Measurements from ENCODE around the gene TRIP10. TPM values are rescaled to one million over a fixed set of nuclear protein-coding genes. Genes with fewer than 3 reads are reported as not detected.

The TRIP10 gene
- polyA plus RNA-seq, 1 experiment: 51.5 TPM

GRCh38 chr19:6721773-6722172, 17.7 kb upstream of the TRIP10 start:
- DNase-seq (ENCODE audit: low read depth): no peak
- no peaks in the 10 kb centered on the region for H3K27me3 ChIP-seq (ENCODE audit: control insufficient read depth, insufficient read depth, low read length)
- ChIA-PET CTCF (no interaction called here), POLR2A (no interaction called here)
- H3K36me3 ChIP-seq (ENCODE audit: control insufficient read depth, insufficient read depth, low read length): no peaks in the 10 kb centered on the region
- no peak for TF ChIP-seq CTCF (IDR thresholded peaks at IDR 0.05; ENCODE audit: insufficient read depth, low read depth, low read length)
- H3K4me3 ChIP-seq (ENCODE audit: low read depth, low read length): no peak overlapping the region

GRCh38 chr19:6723108-6723618, 16.3 kb upstream of the TRIP10 start:
- CTCF ChIA-PET: no interaction called here
- Histone ChIP-seq H3K27me3 (ENCODE audit: control insufficient read depth, insufficient read depth, low read length) (no peaks in the 10 kb centered on the region), H3K36me3 (ENCODE audit: control insufficient read depth, insufficient read depth, low read length) (no peaks in the 10 kb centered on the region), H3K4me3 (ENCODE audit: low read depth, low read length) (no peak overlapping the region)
- TF ChIP-seq CTCF (IDR thresholded peaks at IDR 0.05; ENCODE audit: insufficient read depth, low read depth, low read length): no peak
- POLR2A ChIA-PET: no interaction called here
- no peak for DNase-seq (ENCODE audit: low read depth)

- Histone ChIP-seq H3K36me3 (ENCODE audit: control insufficient read depth, insufficient read depth, low read length) (no peaks in the 10 kb centered on the region), H3K27me3 (ENCODE audit: control insufficient read depth, insufficient read depth, low read length) (no peaks in the 10 kb centered on the region), H3K4me3 (ENCODE audit: low read depth, low read length) (no peak overlapping the region)
- no peak for DNase-seq (ENCODE audit: low read depth)
- CTCF ChIA-PET: no interaction called here
- TF ChIP-seq CTCF (IDR thresholded peaks at IDR 0.05; ENCODE audit: insufficient read depth, low read depth, low read length): no peak
- POLR2A ChIA-PET: no interaction called here
Measured at GRCh38 chr19:6723738-6724137, 15.7 kb upstream of the TRIP10 start.

- ChIA-PET POLR2A (no interaction called here), CTCF (interaction anchor here (1.7 kb wide), 2 partner anchors 12 to 13 kb away, joined by 3 to 5 read pairs; no protein-coding TSS in a partner anchor)
- H3K4me3 ChIP-seq (ENCODE audit: low read depth, low read length): no peak overlapping the region
- no peak for DNase-seq (ENCODE audit: low read depth)
- no peaks in the 10 kb centered on the region for H3K27me3 ChIP-seq (ENCODE audit: control insufficient read depth, insufficient read depth, low read length)
- no peaks in the 10 kb centered on the region for H3K36me3 ChIP-seq (ENCODE audit: control insufficient read depth, insufficient read depth, low read length)
- TF ChIP-seq CTCF (IDR thresholded peaks at IDR 0.05; ENCODE audit: insufficient read depth, low read depth, low read length): no peak
Measured at GRCh38 chr19:6724631-6725492, 14.6 kb upstream of the TRIP10 start.

GRCh38 chr19:6725513-6726231, 13.8 kb upstream of the TRIP10 start:
- no peaks in the 10 kb centered on the region for H3K36me3 ChIP-seq (ENCODE audit: control insufficient read depth, insufficient read depth, low read length)
- DNase-seq (ENCODE audit: low read depth): no peak
- ChIA-PET POLR2A (no interaction called here), CTCF (interaction anchor here (1.7 kb wide), 2 partner anchors 11 to 13 kb away, joined by 3 to 5 read pairs; no protein-coding TSS in a partner anchor)
- no peak for TF ChIP-seq CTCF (IDR thresholded peaks at IDR 0.05; ENCODE audit: insufficient read depth, low read depth, low read length)
- no peak overlapping the region for H3K4me3 ChIP-seq (ENCODE audit: low read depth, low read length)
- H3K27me3 ChIP-seq (ENCODE audit: control insufficient read depth, insufficient read depth, low read length): no peaks in the 10 kb centered on the region

All from BJ (cell line).